Neural progenitor cell (in vitro differentiated cells): Measurements from ENCODE around the gene FGFR3.

Experiments
- EZH2 ChIP-seq: fragments of 200-600 bp; sonication (generic); IDR thresholded peaks from 2 replicates; pipeline ENCODE4 v1.6.1; 2017; ENCODE audit warnings: antibody characterized with exemption, mild to moderate bottlenecking, moderate library complexity
- TF ChIP-seq, protein P1 (sequence below): fragments of 200-600 bp; sonication (generic); IDR thresholded peaks from 2 replicates; pipeline ENCODE4 v1.5.1; 2017; ENCODE audit warnings: antibody characterized with exemption, mild to moderate bottlenecking

DNA sequence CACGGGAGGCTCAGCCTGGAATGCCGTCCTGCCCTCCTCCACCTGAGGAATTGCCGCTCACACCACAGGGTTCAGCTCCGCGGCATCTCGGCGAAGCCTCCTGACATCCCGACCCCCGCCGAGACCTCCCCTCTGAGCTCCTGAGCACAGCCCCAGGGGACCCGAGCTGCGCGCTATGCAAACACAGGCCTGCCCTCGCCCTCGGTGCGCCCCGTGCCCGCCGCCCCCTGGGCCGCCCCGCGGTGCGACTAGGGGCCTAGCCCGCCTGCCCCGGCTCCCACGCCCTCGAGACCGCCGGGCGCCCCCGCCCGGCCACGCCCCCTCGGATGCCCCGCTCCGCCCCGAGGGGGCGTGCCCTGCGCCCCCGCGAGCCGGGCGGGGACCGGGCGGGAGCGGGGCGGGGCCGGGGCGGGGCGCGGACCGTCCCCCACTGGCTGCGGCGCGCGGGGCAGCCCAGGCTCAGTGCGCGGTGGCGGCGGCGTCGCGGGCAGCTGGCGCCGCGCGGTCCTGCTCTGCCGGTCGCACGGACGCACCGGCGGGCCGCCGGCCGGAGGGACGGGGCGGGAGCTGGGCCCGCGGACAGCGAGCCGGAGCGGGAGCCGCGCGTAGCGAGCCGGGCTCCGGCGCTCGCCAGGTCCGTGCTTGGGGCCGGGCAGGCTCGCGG, at the start of gene FGFR3:
- TF ChIP-seq, protein P1, sequence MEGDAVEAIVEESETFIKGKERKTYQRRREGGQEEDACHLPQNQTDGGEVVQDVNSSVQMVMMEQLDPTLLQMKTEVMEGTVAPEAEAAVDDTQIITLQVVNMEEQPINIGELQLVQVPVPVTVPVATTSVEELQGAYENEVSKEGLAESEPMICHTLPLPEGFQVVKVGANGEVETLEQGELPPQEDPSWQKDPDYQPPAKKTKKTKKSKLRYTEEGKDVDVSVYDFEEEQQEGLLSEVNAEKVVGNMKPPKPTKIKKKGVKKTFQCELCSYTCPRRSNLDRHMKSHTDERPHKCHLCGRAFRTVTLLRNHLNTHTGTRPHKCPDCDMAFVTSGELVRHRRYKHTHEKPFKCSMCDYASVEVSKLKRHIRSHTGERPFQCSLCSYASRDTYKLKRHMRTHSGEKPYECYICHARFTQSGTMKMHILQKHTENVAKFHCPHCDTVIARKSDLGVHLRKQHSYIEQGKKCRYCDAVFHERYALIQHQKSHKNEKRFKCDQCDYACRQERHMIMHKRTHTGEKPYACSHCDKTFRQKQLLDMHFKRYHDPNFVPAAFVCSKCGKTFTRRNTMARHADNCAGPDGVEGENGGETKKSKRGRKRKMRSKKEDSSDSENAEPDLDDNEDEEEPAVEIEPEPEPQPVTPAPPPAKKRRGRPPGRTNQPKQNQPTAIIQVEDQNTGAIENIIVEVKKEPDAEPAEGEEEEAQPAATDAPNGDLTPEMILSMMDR: no peak
- no peak for TF ChIP-seq EZH2
